Activated CD4-positive, CD25-positive, alpha-beta regulatory T cell treated with anti-CD3 and anti-CD28 coated beads, Interleukin-2, amount 50 U/mL, for 24 hours (primary cell): Measurements from ENCODE around the gene RNF157.

Experiments
- ATAC-seq, 2 donors: fragments of 150-1000 bp; cut with Tn5 transposase; one replicate each; pipeline ENCODE4 v1.10.0; 2021; ENCODE audit warnings: mild to moderate bottlenecking in 1 of 2, moderate library complexity in 1 of 2

RNF157 gene

GRCh38 chr17:76155988-76156661 lies 84.2 kb downstream of the RNF157 start:
- no peak for ATAC-seq

GRCh38 chr17:76154936-76155845 lies 85.1 kb downstream of the RNF157 start:
- ATAC-seq = no peak

- no peak for ATAC-seq
These were observed 86.0 kb downstream of the RNF157 start for GRCh38 chr17:76154292-76154691.

GRCh38 chr17:76153640-76154039 lies 86.7 kb downstream of the RNF157 start:
- no peak for ATAC-seq

GRCh38 chr17:76153202-76153601 lies 87.1 kb downstream of the RNF157 start:
- no peak for ATAC-seq

GRCh38 chr17:76152591-76152990 lies 87.7 kb downstream of the RNF157 start:
- ATAC-seq = no peak

GRCh38 chr17:76151896-76152454 lies 88.3 kb downstream of the RNF157 start:
- ATAC-seq = peak; percentile 55 to 56

- ATAC-seq = no peak
These were observed 89.3 kb downstream of the RNF157 start for GRCh38 chr17:76150712-76151622.

- ATAC-seq = no peak
These were observed 91.1 kb downstream of the RNF157 start for GRCh38 chr17:76149214-76149613.

GRCh38 chr17:76148015-76148326 lies 92.3 kb downstream of the RNF157 start:
- ATAC-seq = no peak

- no peak for ATAC-seq
These were observed 92.9 kb downstream of the RNF157 start for GRCh38 chr17:76147211-76148014.

GRCh38 chr17:76146053-76146851 lies 94.0 kb downstream of the RNF157 start:
- peak in 1 of 2 donors; percentile 6 for ATAC-seq

GRCh38 chr17:76145231-76146052 lies 94.9 kb downstream of the RNF157 start:
- ATAC-seq = peak; percentile 66

GRCh38 chr17:76142585-76143041 lies 97.7 kb downstream of the RNF157 start:
- ATAC-seq = no peak

GRCh38 chr17:76142039-76142584 lies 98.2 kb downstream of the RNF157 start:
- no peak for ATAC-seq

- ATAC-seq = peak; percentile 82
These were observed 98.9 kb downstream of the RNF157 start, which contains the start of gene FOXJ1 for GRCh38 chr17:76141212-76142038. Gene FOXJ1 (minus strand): TSS chr17:76141245. CDS start chr17:76140395, 850 bp downstream.

GRCh38 chr17:76140661-76141211 lies 99.6 kb downstream of the RNF157 start:
- peak; percentile 1 to 3 for ATAC-seq
